HEK293T (cell line): ENCODE results near the gene UGT8.
A peak's percentile ranks its signal among the peaks of the same experiment; 100 is the strongest.

Experiments
- ARNT ChIP-seq: fragments of 450-650 bp; IDR thresholded peaks from 2 replicates; pipeline ENCODE4 v1.6.1; 2017; ENCODE audit warnings: mild to moderate bottlenecking
- BHLHE40 ChIP-seq: fragments of 450-650 bp; IDR thresholded peaks from 2 replicates; pipeline ENCODE4 v1.6.1; 2016; ENCODE audit warnings: mild to moderate bottlenecking, moderate library complexity, borderline replicate concordance
- CTBP1 ChIP-seq: fragments of 450-650 bp; IDR thresholded peaks from 2 replicates; pipeline ENCODE4 v1.6.1; 2016; ENCODE audit warnings: borderline replicate concordance
- ELF4 ChIP-seq: fragments of 450-650 bp; IDR thresholded peaks from 2 replicates; pipeline ENCODE4 v1.6.1; 2017; ENCODE audit warnings: antibody characterized with exemption
- FOXK2 ChIP-seq: fragments of 450-650 bp; IDR thresholded peaks from 2 replicates; pipeline ENCODE4 v1.6.1; 2016; ENCODE audit warnings: mild to moderate bottlenecking
- FOXM1 ChIP-seq: fragments of 450-650 bp; IDR thresholded peaks from 2 replicates; pipeline ENCODE4 v1.6.1; 2017; ENCODE audit warnings: mild to moderate bottlenecking, borderline replicate concordance
- HDGF ChIP-seq: fragments of 450-650 bp; IDR thresholded peaks from 2 replicates; pipeline ENCODE4 v1.6.1; 2017; ENCODE audit warnings: antibody characterized with exemption, borderline replicate concordance
- L3MBTL2 ChIP-seq: fragments of 450-650 bp; conservative IDR thresholded peaks from 2 replicates; pipeline ENCODE4 v1.6.1; 2016; ENCODE audit warnings: mild to moderate bottlenecking
- NFRKB ChIP-seq: fragments of 450-650 bp; IDR thresholded peaks from 2 replicates; pipeline ENCODE4 v1.6.1; 2016; ENCODE audit warnings: mild to moderate bottlenecking, moderate library complexity
- PKNOX1 ChIP-seq: fragments of 450-650 bp; IDR thresholded peaks from 2 replicates; pipeline ENCODE4 v1.6.1; 2016
- SP1 ChIP-seq: fragments of 450-650 bp; IDR thresholded peaks from 2 replicates; pipeline ENCODE4 v1.6.1; 2017
- SUZ12 ChIP-seq: fragments of 450-650 bp; IDR thresholded peaks from 2 replicates; pipeline ENCODE4 v1.6.1; 2016; ENCODE audit warnings: mild to moderate bottlenecking
- TARDBP ChIP-seq: fragments of 450-650 bp; IDR thresholded peaks from 2 replicates; pipeline ENCODE4 v1.6.1; 2016
- ZNF384 ChIP-seq: fragments of 450-650 bp; IDR thresholded peaks from 2 replicates; pipeline ENCODE4 v1.6.1; 2016

GRCh38 chr4:114598191-114599121 is at the start of gene UGT8:
- no peak for TF ChIP-seq FOXK2
- no peak for TF ChIP-seq TARDBP
- TF ChIP-seq SUZ12: no peak
- no peak for TF ChIP-seq FOXM1
- TF ChIP-seq HDGF: no peak
- TF ChIP-seq SP1: no peak
- TF ChIP-seq L3MBTL2: peak; percentile 85
- no peak for TF ChIP-seq ELF4
- TF ChIP-seq BHLHE40: no peak
- TF ChIP-seq PKNOX1: no peak
- no peak for TF ChIP-seq CTBP1
- TF ChIP-seq ZNF384: no peak
- no peak for TF ChIP-seq NFRKB
- no peak for TF ChIP-seq ARNT
